HCT116 (cell line): ENCODE measurements around the gene TCEANC2. TPM values are rescaled to one million over a fixed set of nuclear protein-coding genes. Genes with fewer than 3 reads are reported as not detected.

ENCODE experiments used
- ATAC-seq: fragments of 200-7000 bp; cut with Tn5 transposase; 2 replicates; pipeline ENCODE4 v1.9.1; 2020; ENCODE audit warnings: mild to moderate bottlenecking, moderate library complexity
- BruUV-seq: library from RNA; stranded (reverse); fragments of 400-500 nt; replicated peaks from 2 replicates; lab custom pipeline; 2021; lab: Mats Ljungman, UMichigan
- CTCF ChIA-PET: fragments of 300-600 bp; sonication (Branson Sonifier 250); formaldehyde crosslinking; loops from one replicate; lab custom pipeline; 2021; ENCODE audit warnings: antibody characterized with exemption; lab: Charles Lee
- POLR2A ChIA-PET: fragments of 300-600, 350-600 bp; sonication (Branson Sonifier 250); formaldehyde crosslinking; loops from one replicate; lab custom pipeline; 2021; ENCODE audit warnings: antibody characterized with exemption; lab: Charles Lee
- RAD21 ChIA-PET, 2 experiments: fragments of 300-600 bp; sonication (Branson Sonifier 250); formaldehyde crosslinking; loops; one replicate each; lab custom pipeline; 2023; ENCODE audit warnings: low total read pairs in 2 of 2; ENCODE audit not compliant: uncharacterized antibody in 2 of 2, unreplicated experiment in 2 of 2, low non-redundant PET in 1 of 2; lab: Charles Lee
- DNase-seq: peaks from one replicate; pipeline ENCODE4 v3.0.0-alpha.2; 2010; ENCODE audit warnings: low read depth, low spot score
- H2AFZ ChIP-seq: fragments of 200-600 bp; shearing (Covaris generic), sonication (generic); 2 replicates; pipeline ENCODE4 v1.6.1; 2017; ENCODE audit warnings: low read depth, mixed run types, mixed read lengths, antibody characterized with exemption, low read length; ENCODE audit not compliant: poor library complexity, severe bottlenecking
- H3K27ac ChIP-seq: 2 replicates; pipeline ENCODE4 v1.5.1; 2012; ENCODE audit warnings: low read depth, low read length
- H3K27me3 ChIP-seq: fragments of 200-600 bp; sonication (generic); 2 replicates; pipeline ENCODE4 v1.6.1; 2016; ENCODE audit warnings: mixed run types, low read length, mixed read lengths; ENCODE audit not compliant: insufficient read depth
- H3K36me3 ChIP-seq, 2 experiments: fragments of 200-500 bp in 1 of 2; fragments of 200-600 bp in 1 of 2; sonication (Bioruptor generic) in 1 of 2; sonication (generic) in 1 of 2; 2 replicates each; pipeline versions ENCODE4 v1.5.1 to v1.6.1; 2014 to 2016; ENCODE audit warnings: low read length in 2 of 2, inconsistent platforms in 1 of 2, mixed read lengths in 1 of 2, mixed run types in 1 of 2; ENCODE audit not compliant: insufficient read depth in 2 of 2, control insufficient read depth in 1 of 2
- H3K4me1 ChIP-seq, 2 experiments: fragments of 200-600 bp in 1 of 2; sonication (generic) in 1 of 2; 2 replicates each; pipeline versions ENCODE4 v1.5.1 to v1.6.1; 2012 to 2017; ENCODE audit warnings: low read length in 2 of 2, inconsistent platforms in 1 of 2, mild to moderate bottlenecking in 1 of 2, mixed read lengths in 1 of 2, mixed run types in 1 of 2, moderate library complexity in 1 of 2; ENCODE audit not compliant: insufficient read depth in 2 of 2, control insufficient read depth in 1 of 2
- H3K4me2 ChIP-seq: fragments of 200-600 bp; sonication (generic); 2 replicates; pipeline ENCODE4 v1.6.1; 2017; ENCODE audit warnings: mixed run types, low read length, mixed read lengths
- H3K4me3 ChIP-seq, 2 experiments: fragments of 200-600 bp in 1 of 2; sonication (generic) in 1 of 2; replicated peaks in 1 of 2; 2 replicates each; pipeline ENCODE4 v1.5.1; 2011 to 2016; ENCODE audit warnings: low read length in 2 of 2, control low read depth in 1 of 2, low read depth in 1 of 2, mild to moderate bottlenecking in 1 of 2, mixed read lengths in 1 of 2, mixed run types in 1 of 2
- H3K79me2 ChIP-seq: fragments of 200-600 bp; sonication (generic); 2 replicates; pipeline ENCODE4 v1.6.1; 2017; ENCODE audit warnings: mild to moderate bottlenecking, mixed run types, low read length, moderate library complexity, mixed read lengths; ENCODE audit not compliant: insufficient read depth
- H3K9ac ChIP-seq: fragments of 200-600 bp; sonication (generic); 2 replicates; pipeline ENCODE4 v1.6.1; 2016; ENCODE audit warnings: low read length, mixed read lengths
- H3K9me2 ChIP-seq: fragments of 200-600 bp; sonication (generic), shearing (Covaris generic); 2 replicates; pipeline ENCODE4 v1.6.1; 2017; ENCODE audit warnings: mixed run types, mild to moderate bottlenecking, moderate library complexity; ENCODE audit not compliant: insufficient read depth
- H3K9me3 ChIP-seq, 2 experiments: fragments of 200-500 bp in 1 of 2; fragments of 200-600 bp in 1 of 2; sonication (Bioruptor generic) in 1 of 2; sonication (generic) in 1 of 2; 2 replicates each; pipeline ENCODE4 v1.6.1; 2014 to 2017; ENCODE audit warnings: low read length in 2 of 2, mixed read lengths in 2 of 2, inconsistent platforms in 1 of 2, low read depth in 1 of 2, mild to moderate bottlenecking in 1 of 2, mixed run types in 1 of 2, moderate library complexity in 1 of 2; ENCODE audit not compliant: control insufficient read depth in 1 of 2, insufficient read depth in 1 of 2
- H4K20me1 ChIP-seq: fragments of 200-600 bp; sonication (generic), shearing (Covaris generic); 2 replicates; pipeline ENCODE4 v1.6.1; 2017; ENCODE audit warnings: mixed run types, mild to moderate bottlenecking, moderate library complexity; ENCODE audit not compliant: insufficient read depth
- CBX3 ChIP-seq: IDR thresholded peaks from 2 replicates; pipeline ENCODE4 v1.6.1; 2012; ENCODE audit warnings: low read depth
- CTCF ChIP-seq, 3 experiments: fragments of 200-600 bp in 1 of 3; sonication (generic) in 1 of 3; IDR thresholded peaks in 2 of 3; conservative IDR thresholded peaks in 1 of 3; 2 replicates each; pipeline ENCODE4 v1.5.1; 2012 to 2017; ENCODE audit warnings: low read depth in 2 of 3, low read length in 2 of 3, antibody characterized with exemption in 1 of 3, borderline replicate concordance in 1 of 3, control low read depth in 1 of 3, mild to moderate bottlenecking in 1 of 3, mixed read lengths in 1 of 3, mixed run types in 1 of 3, moderate library complexity in 1 of 3; ENCODE audit not compliant: insufficient read depth in 1 of 3
- ELF1 ChIP-seq: IDR thresholded peaks from 2 replicates; pipeline ENCODE4 v1.6.1; 2012; ENCODE audit warnings: low read depth, borderline replicate concordance
- EZH2 ChIP-seq: fragments of 200-600 bp; sonication (generic); IDR thresholded peaks from 2 replicates; pipeline ENCODE4 v1.6.1; 2017; ENCODE audit warnings: antibody characterized with exemption, mixed run types
- EZH2phosphoT487 ChIP-seq: fragments of 200-600 bp; IDR thresholded peaks from 2 replicates; pipeline ENCODE4 v1.6.1; 2018; ENCODE audit warnings: antibody characterized with exemption, borderline replicate concordance
- MAX ChIP-seq: IDR thresholded peaks from 2 replicates; pipeline ENCODE4 v1.6.1; 2012
- TCF7L2 ChIP-seq: IDR thresholded peaks from 2 replicates; pipeline ENCODE4 v1.7.0; 2011; ENCODE audit warnings: borderline replicate concordance, inconsistent platforms; ENCODE audit not compliant: insufficient read depth, insufficient read length; ENCODE audit errors: extremely low read depth
- YY1 ChIP-seq: IDR thresholded peaks from 2 replicates; pipeline ENCODE4 v1.6.1; 2011; ENCODE audit warnings: low read length, low read depth, moderate library complexity, mild to moderate bottlenecking; ENCODE audit not compliant: insufficient replicate concordance; ENCODE audit errors: extremely low read depth
- intact Hi-C: fragments of 100-400 bp; cut with micrococcal nuclease; formaldehyde crosslinking; loops from 2 replicates; pipeline ENCODE4 v1.10.0; 2022
- total RNA-seq: library from RNA; stranded (reverse); gene quantifications from one replicate; pipeline ENCODE4 v1.2.1, GENCODE V29; 2021; ENCODE audit not compliant: unreplicated experiment
- TF ChIP-seq, protein P1 (sequence below): IDR thresholded peaks from 2 replicates; pipeline ENCODE4 v1.6.1; 2012; ENCODE audit warnings: low read depth
- TF ChIP-seq, protein P2 (sequence below): IDR thresholded peaks from 2 replicates; pipeline ENCODE4 v1.6.1; 2011; ENCODE audit warnings: mild to moderate bottlenecking, low read length, moderate library complexity; ENCODE audit not compliant: insufficient replicate concordance; ENCODE audit errors: extremely low read depth

TCEANC2 gene
- total RNA-seq, 1 experiment from 2014 or later: 5.4 TPM

GRCh38 chr1:54127594-54128300 lies 74.3 kb downstream of the TCEANC2 start:
- H3K36me3 ChIP-seq: no peaks in the 10 kb centered on the region
- H3K27me3 ChIP-seq: no peaks in the 10 kb centered on the region
- ATAC-seq: no peak
- H3K4me3 ChIP-seq: no peak overlapping the region
- H3K9me2 ChIP-seq: no peaks in the 10 kb centered on the region
- no peaks in the 10 kb centered on the region for H3K4me1 ChIP-seq
- no peaks in the 10 kb centered on the region for H3K9me3 ChIP-seq
- H3K27ac ChIP-seq: no peak overlapping the region
- DNase-seq: no peak
- intact Hi-C loops: no loop called here
- no peak overlapping the region for H2AFZ ChIP-seq
- H4K20me1 ChIP-seq: no peaks in the 10 kb centered on the region
- H3K9ac ChIP-seq: no peak overlapping the region
- POLR2A ChIA-PET: no interaction called here
- CTCF ChIA-PET: interaction anchor here (1.1 kb wide), 1 partner anchor 361 kb away, joined by 3 read pairs; no protein-coding TSS in a partner anchor
- H3K4me2 ChIP-seq: no peak overlapping the region
- no TSS peak for BruUV-seq
- H3K79me2 ChIP-seq: no peaks in the 10 kb centered on the region
- TF ChIP-seq, protein P1, sequence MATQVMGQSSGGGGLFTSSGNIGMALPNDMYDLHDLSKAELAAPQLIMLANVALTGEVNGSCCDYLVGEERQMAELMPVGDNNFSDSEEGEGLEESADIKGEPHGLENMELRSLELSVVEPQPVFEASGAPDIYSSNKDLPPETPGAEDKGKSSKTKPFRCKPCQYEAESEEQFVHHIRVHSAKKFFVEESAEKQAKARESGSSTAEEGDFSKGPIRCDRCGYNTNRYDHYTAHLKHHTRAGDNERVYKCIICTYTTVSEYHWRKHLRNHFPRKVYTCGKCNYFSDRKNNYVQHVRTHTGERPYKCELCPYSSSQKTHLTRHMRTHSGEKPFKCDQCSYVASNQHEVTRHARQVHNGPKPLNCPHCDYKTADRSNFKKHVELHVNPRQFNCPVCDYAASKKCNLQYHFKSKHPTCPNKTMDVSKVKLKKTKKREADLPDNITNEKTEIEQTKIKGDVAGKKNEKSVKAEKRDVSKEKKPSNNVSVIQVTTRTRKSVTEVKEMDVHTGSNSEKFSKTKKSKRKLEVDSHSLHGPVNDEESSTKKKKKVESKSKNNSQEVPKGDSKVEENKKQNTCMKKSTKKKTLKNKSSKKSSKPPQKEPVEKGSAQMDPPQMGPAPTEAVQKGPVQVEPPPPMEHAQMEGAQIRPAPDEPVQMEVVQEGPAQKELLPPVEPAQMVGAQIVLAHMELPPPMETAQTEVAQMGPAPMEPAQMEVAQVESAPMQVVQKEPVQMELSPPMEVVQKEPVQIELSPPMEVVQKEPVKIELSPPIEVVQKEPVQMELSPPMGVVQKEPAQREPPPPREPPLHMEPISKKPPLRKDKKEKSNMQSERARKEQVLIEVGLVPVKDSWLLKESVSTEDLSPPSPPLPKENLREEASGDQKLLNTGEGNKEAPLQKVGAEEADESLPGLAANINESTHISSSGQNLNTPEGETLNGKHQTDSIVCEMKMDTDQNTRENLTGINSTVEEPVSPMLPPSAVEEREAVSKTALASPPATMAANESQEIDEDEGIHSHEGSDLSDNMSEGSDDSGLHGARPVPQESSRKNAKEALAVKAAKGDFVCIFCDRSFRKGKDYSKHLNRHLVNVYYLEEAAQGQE: no peak
- TF ChIP-seq YY1: no peak
- TF ChIP-seq CBX3: no peak
- TF ChIP-seq CTCF (IDR thresholded peaks at IDR 0.05 in 2 of 3, conservative IDR thresholded peaks at IDR 0.05 in 1 of 3; ENCODE audit: borderline replicate concordance in 1 of 3, insufficient read depth in 1 of 3, low read depth in 2 of 3, low read length in 2 of 3): no peak
- TF ChIP-seq EZH2: no peak
- no peak for TF ChIP-seq TCF7L2
- TF ChIP-seq MAX: no peak
- TF ChIP-seq EZH2phosphoT487: no peak
- TF ChIP-seq, protein P2, sequence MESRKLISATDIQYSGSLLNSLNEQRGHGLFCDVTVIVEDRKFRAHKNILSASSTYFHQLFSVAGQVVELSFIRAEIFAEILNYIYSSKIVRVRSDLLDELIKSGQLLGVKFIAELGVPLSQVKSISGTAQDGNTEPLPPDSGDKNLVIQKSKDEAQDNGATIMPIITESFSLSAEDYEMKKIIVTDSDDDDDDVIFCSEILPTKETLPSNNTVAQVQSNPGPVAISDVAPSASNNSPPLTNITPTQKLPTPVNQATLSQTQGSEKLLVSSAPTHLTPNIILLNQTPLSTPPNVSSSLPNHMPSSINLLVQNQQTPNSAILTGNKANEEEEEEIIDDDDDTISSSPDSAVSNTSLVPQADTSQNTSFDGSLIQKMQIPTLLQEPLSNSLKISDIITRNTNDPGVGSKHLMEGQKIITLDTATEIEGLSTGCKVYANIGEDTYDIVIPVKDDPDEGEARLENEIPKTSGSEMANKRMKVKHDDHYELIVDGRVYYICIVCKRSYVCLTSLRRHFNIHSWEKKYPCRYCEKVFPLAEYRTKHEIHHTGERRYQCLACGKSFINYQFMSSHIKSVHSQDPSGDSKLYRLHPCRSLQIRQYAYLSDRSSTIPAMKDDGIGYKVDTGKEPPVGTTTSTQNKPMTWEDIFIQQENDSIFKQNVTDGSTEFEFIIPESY: no peak
- no peak for TF ChIP-seq ELF1
- RAD21 ChIA-PET: no interaction called here
